MCF 10A (cell line): ENCODE data around the gene MTMR3. TPM values are rescaled to one million over a fixed set of nuclear protein-coding genes. Genes with fewer than 3 reads are reported as not detected.

Experiments used
- BruUV-seq: library from RNA; stranded (reverse); fragments of 400-500 nt; replicated peaks from 2 replicates; lab custom pipeline; 2021; lab: Mats Ljungman, UMichigan
- CTCF ChIA-PET: fragments of 300-600 bp; sonication (Branson Sonifier 250); formaldehyde crosslinking; extraction: SDS; loops from one replicate; lab custom pipeline; 2021; ENCODE audit warnings: antibody characterized with exemption, inconsistent platforms; lab: Yijun Ruan, JAX
- POLR2A ChIA-PET: fragments of 300-600, 350-650 bp; sonication (Branson Sonifier 250); formaldehyde crosslinking; extraction: SDS; loops from one replicate; lab custom pipeline; 2020; ENCODE audit warnings: antibody characterized with exemption, inconsistent platforms; lab: Yijun Ruan, JAX
- DNase-seq: peaks from one replicate; pipeline ENCODE4 v3.0.0-alpha.2; 2018; ENCODE audit not compliant: unreplicated experiment
- H3K27ac Mint-ChIP-seq: one replicate; pipeline ENCODE4 v1.8.0; 2022; ENCODE audit warnings: mild to moderate bottlenecking, low read depth, mixed read lengths; ENCODE audit not compliant: unreplicated experiment
- H3K27me3 Mint-ChIP-seq: one replicate; pipeline ENCODE4 v1.8.0; 2022; ENCODE audit warnings: mixed read lengths; ENCODE audit not compliant: insufficient read depth, unreplicated experiment
- H3K36me3 Mint-ChIP-seq: one replicate; pipeline ENCODE4 v1.8.0; 2022; ENCODE audit warnings: mild to moderate bottlenecking, moderate library complexity, mixed read lengths; ENCODE audit not compliant: insufficient read depth, unreplicated experiment
- H3K4me1 Mint-ChIP-seq: one replicate; pipeline ENCODE4 v1.8.0; 2022; ENCODE audit warnings: mixed read lengths; ENCODE audit not compliant: insufficient read depth, unreplicated experiment
- H3K4me3 Mint-ChIP-seq: one replicate; pipeline ENCODE4 v1.8.0; 2022; ENCODE audit warnings: mild to moderate bottlenecking, moderate library complexity, mixed read lengths; ENCODE audit not compliant: unreplicated experiment
- H3K9me3 Mint-ChIP-seq: one replicate; pipeline ENCODE4 v1.8.0; 2022; ENCODE audit warnings: mixed read lengths; ENCODE audit not compliant: unreplicated experiment
- intact Hi-C: fragments of 100-400 bp; cut with micrococcal nuclease; formaldehyde crosslinking; loops from 2 replicates; pipeline ENCODE4 v1.14.1; 2022
- total RNA-seq: library from RNA; stranded (reverse); gene quantifications from 2 replicates; pipeline ENCODE4 v1.2.3, GENCODE V29; 2022
- TF ChIP-seq, protein P1 (sequence below): fragments of 200-600 bp; IDR thresholded peaks from one replicate; pipeline ENCODE4 v1.8.0; 2022; ENCODE audit warnings: antibody characterized with exemption, mild to moderate bottlenecking; ENCODE audit not compliant: unreplicated experiment

MTMR3 gene
- total RNA-seq, 1 experiment from 2014 or later = 34.4 TPM

DNA sequence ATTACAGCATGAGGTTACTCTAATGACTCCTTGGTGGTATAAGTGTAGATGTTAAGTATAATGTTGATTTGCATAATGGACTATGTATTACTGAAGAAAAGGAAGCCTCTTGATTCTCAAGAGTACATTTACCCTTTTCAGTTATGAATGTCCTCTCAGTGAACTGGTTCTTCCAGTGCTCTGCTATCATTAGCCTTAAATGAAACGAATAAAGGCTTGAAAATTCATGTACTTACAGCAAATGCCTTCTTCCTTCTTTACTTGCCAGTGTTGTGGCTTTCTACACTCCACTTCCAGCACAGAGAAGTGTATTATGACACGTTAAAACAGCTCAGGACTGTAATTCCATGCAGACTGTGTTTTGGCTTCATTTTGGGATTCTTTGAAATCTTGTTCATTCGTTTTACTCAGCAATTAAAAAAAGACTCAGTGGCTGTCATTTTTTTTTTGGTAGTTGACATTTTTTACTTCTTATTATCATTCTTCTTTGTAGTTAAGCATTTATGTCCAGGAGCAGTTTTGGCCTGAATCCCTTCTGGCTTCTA is 96.9 kb downstream of the MTMR3 start:
- Mint-ChIP-seq H3K4me3 (no peak overlapping the region), H3K36me3 (peaks cover 51% of the 10 kb centered on the region), H3K27ac (no peak overlapping the region), H3K27me3 (no peaks in the 10 kb centered on the region), H3K9me3 (no peaks in the 10 kb centered on the region), H3K4me1 (no peaks in the 10 kb centered on the region)
- no TSS peak for BruUV-seq
- ChIA-PET CTCF (interaction anchor here (0.6 to 1.5 kb wide), 5 partner anchors 8 to 204 kb away, joined by 3 to 4 read pairs (median 3); partner anchors contain the start of gene MTMR3), POLR2A (interaction anchor here (1.3 to 1.5 kb wide), 3 partner anchors 13 to 159 kb away, joined by 3 to 4 read pairs (median 3); no protein-coding TSS in a partner anchor)
- TF ChIP-seq, protein P1, sequence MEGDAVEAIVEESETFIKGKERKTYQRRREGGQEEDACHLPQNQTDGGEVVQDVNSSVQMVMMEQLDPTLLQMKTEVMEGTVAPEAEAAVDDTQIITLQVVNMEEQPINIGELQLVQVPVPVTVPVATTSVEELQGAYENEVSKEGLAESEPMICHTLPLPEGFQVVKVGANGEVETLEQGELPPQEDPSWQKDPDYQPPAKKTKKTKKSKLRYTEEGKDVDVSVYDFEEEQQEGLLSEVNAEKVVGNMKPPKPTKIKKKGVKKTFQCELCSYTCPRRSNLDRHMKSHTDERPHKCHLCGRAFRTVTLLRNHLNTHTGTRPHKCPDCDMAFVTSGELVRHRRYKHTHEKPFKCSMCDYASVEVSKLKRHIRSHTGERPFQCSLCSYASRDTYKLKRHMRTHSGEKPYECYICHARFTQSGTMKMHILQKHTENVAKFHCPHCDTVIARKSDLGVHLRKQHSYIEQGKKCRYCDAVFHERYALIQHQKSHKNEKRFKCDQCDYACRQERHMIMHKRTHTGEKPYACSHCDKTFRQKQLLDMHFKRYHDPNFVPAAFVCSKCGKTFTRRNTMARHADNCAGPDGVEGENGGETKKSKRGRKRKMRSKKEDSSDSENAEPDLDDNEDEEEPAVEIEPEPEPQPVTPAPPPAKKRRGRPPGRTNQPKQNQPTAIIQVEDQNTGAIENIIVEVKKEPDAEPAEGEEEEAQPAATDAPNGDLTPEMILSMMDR = no peak
- intact Hi-C loops = no loop called here
- no peak for DNase-seq

DNA sequence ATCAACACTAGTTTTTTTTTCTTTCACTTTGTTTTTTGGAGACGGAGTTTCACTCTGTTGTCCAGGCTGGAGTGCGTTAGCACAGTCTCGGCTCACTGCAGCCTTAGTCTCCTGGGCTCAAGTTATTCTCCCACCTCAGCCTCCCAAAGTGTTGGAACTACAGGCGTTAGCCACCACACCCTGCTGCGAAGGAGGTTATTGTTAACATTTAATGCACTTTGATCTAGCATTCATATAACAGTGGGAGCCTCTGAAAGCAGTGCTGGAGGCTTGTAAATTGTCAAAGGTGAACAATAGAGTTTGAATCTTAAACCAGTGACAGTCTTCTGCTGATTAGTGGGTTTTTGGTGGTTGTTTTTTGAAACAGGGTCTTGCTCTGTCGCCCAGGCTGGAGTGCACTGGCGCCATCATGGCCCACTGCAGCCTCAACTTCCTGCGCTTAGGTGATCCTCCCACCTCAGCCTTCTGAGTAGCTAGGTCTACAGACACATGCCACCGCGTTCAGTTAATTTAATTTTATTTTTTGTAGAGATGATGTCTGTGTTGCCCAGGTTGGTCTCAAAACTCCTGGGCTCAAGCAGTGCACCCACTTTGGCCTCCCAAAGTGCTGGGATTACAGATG is 100.4 kb downstream of the MTMR3 start:
- BruUV-seq = no TSS peak
- POLR2A ChIA-PET = no interaction called here
- no peak overlapping the region for H3K4me3 Mint-ChIP-seq
- CTCF ChIA-PET = no interaction called here
- TF ChIP-seq, protein P1 = no peak
- no peaks in the 10 kb centered on the region for H3K9me3 Mint-ChIP-seq
- H3K27ac Mint-ChIP-seq = no peak overlapping the region
- DNase-seq = no peak
- intact Hi-C loops = no loop called here
- H3K4me1 Mint-ChIP-seq = no peaks in the 10 kb centered on the region
- H3K36me3 Mint-ChIP-seq = peaks cover 58% of the 10 kb centered on the region
- no peaks in the 10 kb centered on the region for H3K27me3 Mint-ChIP-seq

DNA sequence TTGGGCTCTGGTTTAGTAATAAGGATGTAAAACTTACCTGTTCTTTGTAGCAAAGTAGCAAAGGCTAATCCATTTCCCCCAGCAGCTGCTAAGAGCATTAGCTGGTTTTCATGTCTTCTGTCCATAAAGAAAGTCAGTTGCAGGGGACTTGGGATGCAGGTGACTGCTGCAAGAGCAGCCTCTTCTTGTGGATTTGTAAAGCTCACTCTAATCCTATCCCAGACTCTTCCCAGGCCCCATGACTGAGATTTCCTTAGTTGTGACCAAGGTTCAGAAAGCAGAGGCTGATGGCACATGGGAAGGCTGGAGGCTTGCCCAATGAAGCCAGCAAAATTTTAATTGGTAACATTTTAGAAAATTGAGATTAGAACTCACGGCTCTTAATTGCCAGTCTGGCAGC is 102.9 kb downstream of the MTMR3 start:
- Mint-ChIP-seq H3K36me3 (peaks cover 56% of the 10 kb centered on the region), H3K9me3 (no peaks in the 10 kb centered on the region), H3K4me1 (no peaks in the 10 kb centered on the region), H3K4me3 (no peak overlapping the region), H3K27ac (no peak overlapping the region), H3K27me3 (no peaks in the 10 kb centered on the region)
- intact Hi-C loops = no loop called here
- CTCF ChIA-PET = no interaction called here
- no peak for DNase-seq
- BruUV-seq = no TSS peak
- TF ChIP-seq, protein P1 = no peak
- POLR2A ChIA-PET = no interaction called here

DNA sequence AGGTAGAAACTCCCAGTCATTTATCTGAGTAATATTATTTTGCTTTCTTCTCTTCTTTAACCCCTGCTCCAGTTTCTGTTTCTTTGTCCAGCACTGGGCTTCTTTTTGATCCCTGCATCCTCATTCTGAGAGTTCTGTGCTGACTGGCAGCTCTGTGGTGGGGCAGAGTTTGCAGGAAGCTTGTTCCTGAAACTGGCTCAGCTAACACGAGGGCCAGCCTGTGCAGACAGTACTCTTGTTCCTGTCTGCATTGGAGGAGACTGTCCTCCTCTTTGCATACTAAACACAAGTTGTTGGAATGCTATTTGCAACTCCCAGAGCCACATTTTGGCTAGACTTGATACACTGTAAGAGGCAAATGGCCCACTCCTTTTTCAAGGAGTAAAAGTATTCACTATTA is 104.2 kb downstream of the MTMR3 start:
- H3K27ac Mint-ChIP-seq = no peak overlapping the region
- no peak overlapping the region for H3K4me3 Mint-ChIP-seq
- DNase-seq = no peak
- intact Hi-C loops = no loop called here
- no TSS peak for BruUV-seq
- H3K4me1 Mint-ChIP-seq = no peaks in the 10 kb centered on the region
- ChIA-PET POLR2A (no interaction called here), CTCF (interaction anchor here (0.9 kb wide), 1 partner anchor 9 kb away, joined by 3 read pairs; no protein-coding TSS in a partner anchor)
- TF ChIP-seq, protein P1 = no peak
- no peaks in the 10 kb centered on the region for H3K27me3 Mint-ChIP-seq
- H3K36me3 Mint-ChIP-seq = peaks cover 51% of the 10 kb centered on the region
- no peaks in the 10 kb centered on the region for H3K9me3 Mint-ChIP-seq
